ENCODE data around the gene NRXN2. TPM values are rescaled to one million over a fixed set of nuclear protein-coding genes. Genes with fewer than 3 reads are reported as not detected.

The NRXN2 gene
- total and polyA plus RNA-seq, 10 of the 15 experiments (the other 5 are each of a cell fraction or from before 2014, with no cell fraction given): 0.03 to 1.4 (median 0.23) TPM

DNA sequence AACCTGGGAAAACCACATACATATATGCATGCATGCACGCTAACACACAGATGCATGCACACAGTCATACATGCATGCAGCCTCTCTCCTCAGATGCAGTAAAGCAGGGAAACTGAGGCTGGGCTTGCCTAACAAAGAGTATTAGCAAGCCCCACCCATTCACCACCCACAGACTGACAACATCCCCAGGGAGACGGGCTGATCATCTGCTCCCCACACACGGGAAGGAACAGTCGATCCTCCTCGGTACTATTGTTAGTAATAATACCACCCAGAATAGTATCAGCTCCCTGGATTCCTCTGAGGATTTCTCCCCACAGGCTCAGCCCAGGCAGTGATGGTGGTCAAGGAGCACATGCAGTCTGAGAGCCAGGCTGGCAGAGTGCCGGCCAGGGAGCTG is 90.8 kb downstream of the NRXN2 start:
- ChIA-PET POLR2A (no interaction called here), RAD21 (ENCODE audit: unreplicated experiment) (no interaction called here), CTCF (interaction anchor here (0.7 kb wide), 1 partner anchor 19 kb away, joined by 3 read pairs; no protein-coding TSS in a partner anchor), SMC1A (ENCODE audit: uncharacterized antibody, unreplicated experiment) (interaction anchor here (1.2 kb wide), 1 partner anchor 23 kb away, joined by 3 read pairs; no protein-coding TSS in a partner anchor)
- in situ Hi-C loops (cut with MboI) (no loop called here), intact Hi-C loops (cut with micrococcal nuclease; ENCODE audit: unreplicated experiment) (no loop called here)
- DNase-seq (ENCODE audit: low read depth, low spot score) (no peak), ATAC-seq (no peak), FAIRE-seq (no peak)
- no TSS peak for BruUV-seq (replicated peaks)
- H3K9ac ChIP-seq (ENCODE audit: control insufficient read depth, insufficient read depth, low read length): no peak overlapping the region
- no peak overlapping the region for H2AFZ ChIP-seq (ENCODE audit: control insufficient read depth, low read depth, low read length)
- H4K20me1 ChIP-seq (ENCODE audit: control insufficient read depth, insufficient read depth): no peaks in the 10 kb centered on the region
- 23% methylated on average over 6 of the region's 6 CpGs for WGBS (ENCODE audit: insufficient coverage, insufficient replicate concordance, low lambda C conversion rate, missing lambda C conversion rate)
- no peaks in the 10 kb centered on the region for H3K79me2 ChIP-seq (ENCODE audit: control insufficient read depth, insufficient read depth, low read length)
- peaks cover 0 to 3% of the 10 kb centered on the region in 2 experiments; a peak in 1 of 4 replicates for H3K27me3 ChIP-seq (replicated peaks in 1 of 2; ENCODE audit: control insufficient read depth in 2 of 2, insufficient read depth in 2 of 2, low read length in 1 of 2)
- peaks cover 3% of the 10 kb centered on the region; the same call in 1 of the 2 replicates for H3K4me1 ChIP-seq (ENCODE audit: control insufficient read depth, insufficient read depth, low read length)
- TF ChIP-seq CBX3 (IDR thresholded peaks at IDR 0.05; ENCODE audit: borderline replicate concordance, low read depth) (no peak), SPI1 (IDR thresholded peaks at IDR 0.05; ENCODE audit: borderline replicate concordance, insufficient read depth, low read depth, low read length) (no peak), CREM (IDR thresholded peaks at IDR 0.05; ENCODE audit: low read depth) (no peak), FOXM1 (IDR thresholded peaks at IDR 0.05; ENCODE audit: low read depth, low read length) (no peak), SIX5 (IDR thresholded peaks at IDR 0.05; ENCODE audit: low read depth, low read length, severe bottlenecking) (no peak), KAT2A (conservative IDR thresholded peaks at IDR 0.05; ENCODE audit: control insufficient read depth, low read depth, low read length) (no peak), SRF (IDR thresholded peaks at IDR 0.05; ENCODE audit: low read depth in 2 of 2, low read length in 2 of 2) (no peak), HDGF (IDR thresholded peaks at IDR 0.05) (no peak), CREB1 (IDR thresholded peaks at IDR 0.05; ENCODE audit: low read depth) (no peak), WRNIP1 (IDR thresholded peaks at IDR 0.05; ENCODE audit: borderline replicate concordance, low read depth, low read length) (no peak), KLF5 (IDR thresholded peaks at IDR 0.05; ENCODE audit: partially characterized antibody) (no peak), MYC (IDR thresholded peaks at IDR 0.05; ENCODE audit: insufficient read depth, insufficient read length, insufficient replicate concordance, low read length, severe bottlenecking) (no peak), GABPA (IDR thresholded peaks at IDR 0.05; ENCODE audit: low read depth) (no peak), HDAC6 (IDR thresholded peaks at IDR 0.05; ENCODE audit: unreplicated experiment) (no peak)
- TF ChIP-seq, protein P1, sequence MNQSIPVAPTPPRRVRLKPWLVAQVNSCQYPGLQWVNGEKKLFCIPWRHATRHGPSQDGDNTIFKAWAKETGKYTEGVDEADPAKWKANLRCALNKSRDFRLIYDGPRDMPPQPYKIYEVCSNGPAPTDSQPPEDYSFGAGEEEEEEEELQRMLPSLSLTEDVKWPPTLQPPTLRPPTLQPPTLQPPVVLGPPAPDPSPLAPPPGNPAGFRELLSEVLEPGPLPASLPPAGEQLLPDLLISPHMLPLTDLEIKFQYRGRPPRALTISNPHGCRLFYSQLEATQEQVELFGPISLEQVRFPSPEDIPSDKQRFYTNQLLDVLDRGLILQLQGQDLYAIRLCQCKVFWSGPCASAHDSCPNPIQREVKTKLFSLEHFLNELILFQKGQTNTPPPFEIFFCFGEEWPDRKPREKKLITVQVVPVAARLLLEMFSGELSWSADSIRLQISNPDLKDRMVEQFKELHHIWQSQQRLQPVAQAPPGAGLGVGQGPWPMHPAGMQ (IDR thresholded peaks at IDR 0.05; ENCODE audit: borderline replicate concordance): no peak
- TF ChIP-seq, protein P2, sequence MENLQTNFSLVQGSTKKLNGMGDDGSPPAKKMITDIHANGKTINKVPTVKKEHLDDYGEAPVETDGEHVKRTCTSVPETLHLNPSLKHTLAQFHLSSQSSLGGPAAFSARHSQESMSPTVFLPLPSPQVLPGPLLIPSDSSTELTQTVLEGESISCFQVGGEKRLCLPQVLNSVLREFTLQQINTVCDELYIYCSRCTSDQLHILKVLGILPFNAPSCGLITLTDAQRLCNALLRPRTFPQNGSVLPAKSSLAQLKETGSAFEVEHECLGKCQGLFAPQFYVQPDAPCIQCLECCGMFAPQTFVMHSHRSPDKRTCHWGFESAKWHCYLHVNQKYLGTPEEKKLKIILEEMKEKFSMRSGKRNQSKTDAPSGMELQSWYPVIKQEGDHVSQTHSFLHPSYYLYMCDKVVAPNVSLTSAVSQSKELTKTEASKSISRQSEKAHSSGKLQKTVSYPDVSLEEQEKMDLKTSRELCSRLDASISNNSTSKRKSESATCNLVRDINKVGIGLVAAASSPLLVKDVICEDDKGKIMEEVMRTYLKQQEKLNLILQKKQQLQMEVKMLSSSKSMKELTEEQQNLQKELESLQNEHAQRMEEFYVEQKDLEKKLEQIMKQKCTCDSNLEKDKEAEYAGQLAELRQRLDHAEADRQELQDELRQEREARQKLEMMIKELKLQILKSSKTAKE (IDR thresholded peaks at IDR 0.05; ENCODE audit: low read depth, poor library complexity, severe bottlenecking): no peak
- TF ChIP-seq, protein P3, sequence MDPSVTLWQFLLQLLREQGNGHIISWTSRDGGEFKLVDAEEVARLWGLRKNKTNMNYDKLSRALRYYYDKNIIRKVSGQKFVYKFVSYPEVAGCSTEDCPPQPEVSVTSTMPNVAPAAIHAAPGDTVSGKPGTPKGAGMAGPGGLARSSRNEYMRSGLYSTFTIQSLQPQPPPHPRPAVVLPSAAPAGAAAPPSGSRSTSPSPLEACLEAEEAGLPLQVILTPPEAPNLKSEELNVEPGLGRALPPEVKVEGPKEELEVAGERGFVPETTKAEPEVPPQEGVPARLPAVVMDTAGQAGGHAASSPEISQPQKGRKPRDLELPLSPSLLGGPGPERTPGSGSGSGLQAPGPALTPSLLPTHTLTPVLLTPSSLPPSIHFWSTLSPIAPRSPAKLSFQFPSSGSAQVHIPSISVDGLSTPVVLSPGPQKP (IDR thresholded peaks at IDR 0.05; ENCODE audit: low read depth, low read length): no peak
- H3K36me3 ChIP-seq (ENCODE audit: control insufficient read depth in 2 of 2, insufficient read depth in 2 of 2, low read length in 1 of 2): no peaks in the 10 kb centered on the region
- H3K9me3 ChIP-seq (replicated peaks; ENCODE audit: control insufficient read depth, insufficient read depth, low read length): no peaks in the 10 kb centered on the region
- H3K27ac ChIP-seq (ENCODE audit: control insufficient read depth, insufficient read depth): no peak overlapping the region
- H3K4me3 ChIP-seq: no peak overlapping the region
- H3K4me2 ChIP-seq (ENCODE audit: control insufficient read depth, insufficient read depth): no peak overlapping the region
